HepG2 (cell line): Measurements from ENCODE around the gene ADRM1. TPM values are rescaled to one million over a fixed set of nuclear protein-coding genes. Genes with fewer than 3 reads are reported as not detected.

Experiments
- DNMT1 ChIP-seq: sonication (generic); formaldehyde crosslinking; IDR thresholded peaks from 2 replicates; pipeline ENCODE4 v1.5.1; 2020; ENCODE audit warnings: mild to moderate bottlenecking, missing genetic modification reagents
- FUBP1 ChIP-seq: sonication (generic); formaldehyde crosslinking; IDR thresholded peaks from 2 replicates; pipeline ENCODE4 v1.5.1; 2020; ENCODE audit warnings: missing genetic modification reagents, mild to moderate bottlenecking, borderline replicate concordance
- HMGXB3 ChIP-seq: sonication (generic); formaldehyde crosslinking; IDR thresholded peaks from 2 replicates; pipeline ENCODE4 v1.4.0; 2020; ENCODE audit warnings: missing genetic modification reagents, borderline replicate concordance
- HNRNPL ChIP-seq: fragments of 200-400 bp; formaldehyde crosslinking; IDR thresholded peaks from 2 replicates; pipeline ENCODE4 v1.6.1; 2017; ENCODE audit warnings: mild to moderate bottlenecking, low read depth, low read length
- MZF1 ChIP-seq: sonication (generic); formaldehyde crosslinking; IDR thresholded peaks from 2 replicates; pipeline ENCODE4 v1.8.1; 2023; ENCODE audit warnings: mild to moderate bottlenecking, missing genetic modification reagents, borderline replicate concordance
- RELA ChIP-seq: sonication (generic); formaldehyde crosslinking; IDR thresholded peaks from 2 replicates; pipeline ENCODE4 v1.4.0; 2020; ENCODE audit warnings: missing genetic modification reagents
- ZNF501 ChIP-seq: sonication (generic); formaldehyde crosslinking; IDR thresholded peaks from 2 replicates; pipeline ENCODE4 v1.5.1; 2020; ENCODE audit warnings: mild to moderate bottlenecking, moderate library complexity, missing genetic modification reagents
- ZNF646 ChIP-seq: sonication (generic); formaldehyde crosslinking; IDR thresholded peaks from 2 replicates; pipeline ENCODE4 v1.9.0; 2021; ENCODE audit warnings: mild to moderate bottlenecking, missing genetic modification reagents
- ZNF816 ChIP-seq: sonication (generic); formaldehyde crosslinking; IDR thresholded peaks from 2 replicates; pipeline ENCODE4 v1.8.0; 2022; ENCODE audit warnings: missing genetic modification reagents, mild to moderate bottlenecking, borderline replicate concordance
- polyA plus RNA-seq, 8 experiments: library from polyadenylated mRNA; depleted of rRNA in 3 of 8; stranded (reverse) in 7 of 8; unstranded in 1 of 8; fragments of >200 nt; fragmentation: Illumina TruSeq in 4 of 8; extraction: Trizol in 4 of 8; gene quantifications; 2 replicates each; pipeline versions ENCODE4 v1.2.1 to v1.2.3, GENCODE V29; 2011 to 2016; ENCODE audit warnings: low read depth in 4 of 8, missing spikeins in 1 of 8, mixed read lengths in 1 of 8; ENCODE audit not compliant: insufficient read depth in 1 of 8
- total RNA-seq, 5 experiments: library from RNA; depleted of rRNA; stranded (reverse); fragments of >200 nt; fragmentation: Illumina TruSeq; extraction: Trizol; gene quantifications; 2 replicates each; pipeline ENCODE4 v1.2.3, GENCODE V29; 2016; ENCODE audit warnings: low read depth in 1 of 5
- TF ChIP-seq, protein P1 (sequence below): sonication (generic); formaldehyde crosslinking; IDR thresholded peaks from 2 replicates; pipeline ENCODE4 v1.4.0; 2020; ENCODE audit warnings: mild to moderate bottlenecking, missing genetic modification reagents
- TF ChIP-seq, protein P2 (sequence below): sonication (generic); formaldehyde crosslinking; IDR thresholded peaks from 2 replicates; pipeline ENCODE4 v1.4.0; 2020; ENCODE audit warnings: missing genetic modification reagents

ADRM1 gene
- total and polyA plus RNA-seq, 2 of the 13 experiments (the other 11 are each of a cell fraction or from before 2014, with no cell fraction given), result 92.9 to 154 TPM

GRCh38 chr20:62303340-62304226, 786 bp downstream of the ADRM1 start (continued):
- TF ChIP-seq ZNF501 (CRISPR knock-in tag) (no peak; the same call in 1 of the 2 replicates), ZNF816 (CRISPR knock-in tag) (no peak), HNRNPL (no peak; the same call in 1 of the 2 replicates), ZNF646 (CRISPR knock-in tag) (0 out of 2 replicates have a peak, but pooled peaks have one; percentile 43), HMGXB3 (CRISPR knock-in tag) (no peak; the same call in 1 of the 2 replicates), RELA (no peak), MZF1 (CRISPR knock-in tag) (peak; percentile 68; the same call in 1 of the 2 replicates), DNMT1 (CRISPR knock-in tag) (no peak), FUBP1 (no peak)
- TF ChIP-seq, protein P1, sequence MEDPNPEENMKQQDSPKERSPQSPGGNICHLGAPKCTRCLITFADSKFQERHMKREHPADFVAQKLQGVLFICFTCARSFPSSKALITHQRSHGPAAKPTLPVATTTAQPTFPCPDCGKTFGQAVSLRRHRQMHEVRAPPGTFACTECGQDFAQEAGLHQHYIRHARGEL (CRISPR knock-in tag), result no peak
- TF ChIP-seq, protein P2, sequence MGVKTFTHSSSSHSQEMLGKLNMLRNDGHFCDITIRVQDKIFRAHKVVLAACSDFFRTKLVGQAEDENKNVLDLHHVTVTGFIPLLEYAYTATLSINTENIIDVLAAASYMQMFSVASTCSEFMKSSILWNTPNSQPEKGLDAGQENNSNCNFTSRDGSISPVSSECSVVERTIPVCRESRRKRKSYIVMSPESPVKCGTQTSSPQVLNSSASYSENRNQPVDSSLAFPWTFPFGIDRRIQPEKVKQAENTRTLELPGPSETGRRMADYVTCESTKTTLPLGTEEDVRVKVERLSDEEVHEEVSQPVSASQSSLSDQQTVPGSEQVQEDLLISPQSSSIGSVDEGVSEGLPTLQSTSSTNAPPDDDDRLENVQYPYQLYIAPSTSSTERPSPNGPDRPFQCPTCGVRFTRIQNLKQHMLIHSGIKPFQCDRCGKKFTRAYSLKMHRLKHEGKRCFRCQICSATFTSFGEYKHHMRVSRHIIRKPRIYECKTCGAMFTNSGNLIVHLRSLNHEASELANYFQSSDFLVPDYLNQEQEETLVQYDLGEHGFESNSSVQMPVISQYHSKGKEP (CRISPR knock-in tag), result no peak
